ENCODE results near the gene ANO8. TPM values are rescaled to one million over a fixed set of nuclear protein-coding genes. Genes with fewer than 3 reads are reported as not detected.
A peak's percentile ranks its signal among the peaks of the same experiment; 100 is the strongest.

ANO8 gene
- total and polyA plus RNA-seq, 8 donors, result 1.1 to 37.9 (median 9.8) TPM

DNA sequence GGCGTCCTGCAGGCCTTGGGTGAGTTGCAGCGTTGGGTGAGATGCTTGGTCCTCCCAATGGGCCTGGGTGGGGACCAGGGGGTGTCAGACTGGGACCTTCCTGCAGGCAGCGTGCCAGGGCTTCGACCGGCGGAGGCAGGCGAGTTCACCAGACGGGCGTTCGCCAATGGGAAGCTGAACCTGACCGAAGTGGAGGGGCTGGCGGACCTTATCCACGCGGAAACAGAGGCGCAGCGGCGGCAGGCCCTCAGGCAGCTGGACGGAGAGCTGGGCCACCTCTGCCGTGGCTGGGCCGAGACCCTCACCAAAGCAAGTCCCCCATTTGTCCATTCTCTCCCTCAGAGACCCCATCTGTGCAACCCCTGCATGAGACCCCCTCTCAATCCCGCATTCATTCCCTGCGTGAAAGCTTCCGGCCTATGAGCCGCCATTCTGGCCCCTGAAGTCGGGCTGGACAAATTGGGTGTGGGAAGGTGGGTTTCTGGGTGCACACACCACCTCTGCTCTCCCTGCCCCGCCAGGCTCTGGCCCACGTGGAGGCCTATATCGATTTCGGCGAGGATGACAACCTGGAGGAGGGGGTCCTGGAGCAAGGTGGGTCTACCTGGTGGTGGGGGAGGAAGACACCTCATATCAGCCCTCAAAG is 3.9 kb upstream of the ANO8 start:
- no peak for DNase-seq
- Histone ChIP-seq H3K4me1 (peaks cover 26 to 59% (median 45%) of the 10 kb centered on the region in 4 donors), H3K36me3 (peaks cover 0 to 32% (median 21%) of the 10 kb centered on the region in 4 donors), H3K4me3 (peak overlapping the region in 3 of 4 donors; percentile 58 to 91 (median 58)), H3K27me3 (no peaks in the 10 kb centered on the region), H3K27ac (no peak overlapping the region), H3K9me3 (no peaks in the 10 kb centered on the region)
- WGBS, 5 donors, result 89 to 95% (median 92%) methylated on average over 17 to 30 of the region's 30 CpGs
- intact Hi-C loops (cut with DNase I; ENCODE audit: low total_unique reads), result no loop called here
- no peak for TF ChIP-seq EP300 (IDR thresholded peaks at IDR 0.05)
- no peak for TF ChIP-seq POLR2A (IDR thresholded peaks at IDR 0.05)
- TF ChIP-seq POLR2AphosphoS5 (IDR thresholded peaks at IDR 0.05), result no peak
- TF ChIP-seq, protein P1, sequence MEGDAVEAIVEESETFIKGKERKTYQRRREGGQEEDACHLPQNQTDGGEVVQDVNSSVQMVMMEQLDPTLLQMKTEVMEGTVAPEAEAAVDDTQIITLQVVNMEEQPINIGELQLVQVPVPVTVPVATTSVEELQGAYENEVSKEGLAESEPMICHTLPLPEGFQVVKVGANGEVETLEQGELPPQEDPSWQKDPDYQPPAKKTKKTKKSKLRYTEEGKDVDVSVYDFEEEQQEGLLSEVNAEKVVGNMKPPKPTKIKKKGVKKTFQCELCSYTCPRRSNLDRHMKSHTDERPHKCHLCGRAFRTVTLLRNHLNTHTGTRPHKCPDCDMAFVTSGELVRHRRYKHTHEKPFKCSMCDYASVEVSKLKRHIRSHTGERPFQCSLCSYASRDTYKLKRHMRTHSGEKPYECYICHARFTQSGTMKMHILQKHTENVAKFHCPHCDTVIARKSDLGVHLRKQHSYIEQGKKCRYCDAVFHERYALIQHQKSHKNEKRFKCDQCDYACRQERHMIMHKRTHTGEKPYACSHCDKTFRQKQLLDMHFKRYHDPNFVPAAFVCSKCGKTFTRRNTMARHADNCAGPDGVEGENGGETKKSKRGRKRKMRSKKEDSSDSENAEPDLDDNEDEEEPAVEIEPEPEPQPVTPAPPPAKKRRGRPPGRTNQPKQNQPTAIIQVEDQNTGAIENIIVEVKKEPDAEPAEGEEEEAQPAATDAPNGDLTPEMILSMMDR (IDR thresholded peaks at IDR 0.05), result no peak

DNA sequence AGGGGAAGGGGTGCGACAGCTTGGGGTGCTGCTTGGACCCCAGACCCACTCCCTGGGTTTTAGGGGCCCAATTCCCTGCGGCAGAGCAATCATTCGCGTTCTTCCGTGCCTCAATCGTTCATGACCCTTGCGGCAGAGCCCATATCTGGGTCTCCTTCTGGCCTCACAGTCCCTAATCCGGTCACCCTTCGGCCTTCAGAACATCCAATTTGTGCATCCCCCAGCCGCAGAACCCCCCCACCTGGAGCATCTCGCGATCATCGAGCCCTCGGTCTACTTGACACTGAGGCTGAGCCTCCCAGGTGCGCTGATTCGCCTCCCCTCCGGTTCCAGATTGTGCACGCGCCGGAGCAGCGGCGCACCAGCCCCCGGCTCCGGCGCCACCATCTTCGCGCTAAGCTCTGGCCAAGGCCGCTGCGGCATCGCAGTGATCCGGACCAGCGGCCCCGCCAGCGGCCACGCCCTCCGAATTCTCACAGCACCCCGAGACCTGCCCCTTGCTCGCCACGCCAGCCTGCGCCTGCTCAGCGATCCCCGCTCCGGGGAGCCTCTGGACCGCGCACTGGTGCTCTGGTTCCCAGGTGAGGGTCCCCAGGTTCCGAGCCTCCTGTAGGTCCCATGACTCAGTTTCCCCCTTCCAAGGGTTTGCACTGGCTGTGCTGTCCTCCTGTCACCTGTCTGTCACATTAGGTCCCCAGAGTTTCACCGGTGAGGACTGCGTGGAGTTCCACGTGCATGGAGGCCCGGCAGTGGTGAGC is 3.2 kb upstream of the ANO8 start:
- WGBS, 5 donors, result 6 to 10% (median 7%) methylated on average over 34 to 50 of the region's 50 CpGs
- TF ChIP-seq, protein P1 (IDR thresholded peaks at IDR 0.05), result no peak
- no peak for TF ChIP-seq POLR2A (IDR thresholded peaks at IDR 0.05)
- TF ChIP-seq EP300 (IDR thresholded peaks at IDR 0.05), result no peak
- no peak for TF ChIP-seq POLR2AphosphoS5 (IDR thresholded peaks at IDR 0.05)
- Histone ChIP-seq H3K27ac (peak overlapping the region; percentile 53 to 96 (median 91)), H3K27me3 (no peaks in the 10 kb centered on the region), H3K36me3 (peaks cover 0 to 34% (median 21%) of the 10 kb centered on the region in 4 donors), H3K4me1 (peaks cover 27 to 66% (median 50%) of the 10 kb centered on the region in 4 donors), H3K9me3 (no peaks in the 10 kb centered on the region), H3K4me3 (peak overlapping the region; percentile 58 to 91 (median 62))
- DNase-seq, result peak in 1 of 2 donors; percentile 62
- intact Hi-C loops (cut with DNase I; ENCODE audit: low total_unique reads), result no loop called here

DNA sequence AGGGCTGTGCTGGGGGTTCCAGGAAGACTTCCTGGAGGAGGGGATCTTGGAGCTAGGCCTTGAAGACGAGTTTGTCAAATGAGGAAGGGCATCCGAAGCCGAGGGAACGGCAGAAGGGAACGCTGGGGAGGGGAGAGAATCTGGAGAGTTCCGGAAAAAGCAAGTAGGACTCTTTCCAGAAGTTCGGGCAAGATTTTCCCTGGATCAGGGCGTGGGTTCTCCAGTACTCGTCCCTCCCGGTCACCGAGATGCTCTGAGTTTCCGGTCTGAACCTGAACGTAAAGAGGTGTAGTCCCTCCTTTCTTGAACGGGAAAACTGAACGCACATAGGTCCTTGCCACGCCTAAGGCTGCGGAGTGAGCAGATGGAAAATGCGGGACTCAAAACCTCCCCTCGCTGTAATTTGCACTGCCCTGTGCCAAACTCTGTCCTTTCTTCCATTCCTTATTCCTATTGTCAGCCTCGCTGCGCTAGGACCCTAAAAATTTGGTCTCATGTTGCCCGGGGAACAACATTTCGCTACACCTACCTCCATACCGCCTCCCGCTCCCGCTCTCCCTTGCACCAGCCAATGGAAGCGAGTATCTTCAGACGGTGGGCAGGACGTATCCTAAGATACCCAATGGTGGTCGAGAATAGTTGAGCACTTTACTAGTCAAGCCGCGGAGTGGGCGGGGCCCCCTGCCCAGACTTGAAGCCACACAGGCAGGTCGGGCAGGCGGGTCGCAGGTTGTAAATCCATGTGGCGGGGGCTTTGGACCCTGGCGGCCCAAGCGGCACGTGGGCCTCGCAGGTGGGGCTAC is 2.4 kb upstream of the ANO8 start, which contains the start of gene GTPBP3:
TSS of gene GTPBP3 (plus strand) at position 682 of the 803 bp plus-strand sequence. CDS start at position 741, 59 bp downstream.
- Histone ChIP-seq H3K9me3 (no peaks in the 10 kb centered on the region), H3K4me3 (peak within 1 kb of the TSS; percentile 58 to 91 (median 62)), H3K27ac (peak within 1 kb of the TSS; percentile 89 to 96 (median 95)), H3K27me3 (no peaks in the 10 kb centered on the region), H3K4me1 (peaks cover 27 to 69% (median 51%) of the 10 kb centered on the region in 4 donors), H3K36me3 (peaks cover 0 to 33% (median 18%) of the 10 kb centered on the region in 4 donors)
- WGBS, 5 donors, result 0 to 2% (median 0%) methylated on average over 40 to 41 of the region's 41 CpGs
- DNase-seq, result peak; percentile 98 to 99
- TF ChIP-seq, protein P1 (IDR thresholded peaks at IDR 0.05), result peak in 1 of 7 experiments; percentile 11
- TF ChIP-seq EP300 (IDR thresholded peaks at IDR 0.05) (no peak), POLR2AphosphoS5 (IDR thresholded peaks at IDR 0.05) (peak in 2 of 3 donors; percentile 47 to 79), POLR2A (IDR thresholded peaks at IDR 0.05) (no peak)
- intact Hi-C loops (cut with DNase I; ENCODE audit: low total_unique reads), result no loop called here

DNA sequence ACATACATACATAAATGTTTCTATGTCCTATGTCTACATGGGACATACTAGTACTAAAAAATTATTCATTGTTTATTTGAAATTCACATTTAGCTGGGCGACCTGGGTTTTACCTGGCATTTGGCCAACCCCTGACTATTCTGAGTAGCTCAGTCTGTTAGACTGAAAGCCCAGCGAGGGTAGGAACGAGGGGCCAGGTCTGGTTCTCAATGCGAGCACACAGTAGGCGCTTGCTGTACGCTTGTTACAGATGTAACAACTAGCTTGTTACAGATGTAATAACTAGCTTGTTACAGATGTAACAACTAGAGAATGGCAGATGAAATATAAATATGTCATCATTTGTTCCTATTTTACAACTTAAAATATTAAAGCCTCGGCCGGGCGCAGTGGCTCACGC is 920 bp upstream of the ANO8 start:
- Histone ChIP-seq H3K27me3 (peaks cover 0 to 11% (median 0%) of the 10 kb centered on the region in 3 donors), H3K27ac (no peak overlapping the region), H3K4me1 (peaks cover 27 to 66% (median 49%) of the 10 kb centered on the region in 4 donors), H3K36me3 (peaks cover 0 to 22% (median 8%) of the 10 kb centered on the region in 4 donors), H3K4me3 (peak overlapping the region in 1 of 4 donors; percentile 73), H3K9me3 (no peaks in the 10 kb centered on the region)
- TF ChIP-seq POLR2AphosphoS5 (IDR thresholded peaks at IDR 0.05) (no peak), EP300 (IDR thresholded peaks at IDR 0.05) (no peak), POLR2A (IDR thresholded peaks at IDR 0.05) (no peak)
- TF ChIP-seq, protein P1 (IDR thresholded peaks at IDR 0.05), result no peak
- no peak for DNase-seq
- 66 to 73% (median 72%) methylated on average over 10 of the region's 10 CpGs for WGBS, 5 donors
- intact Hi-C loops (cut with DNase I; ENCODE audit: low total_unique reads), result no loop called here

Measured in stomach (tissue), 9 donors.